Activated T-cell treated with anti-CD3 and anti-CD28 coated beads, Interleukin-2, amount 50 U/mL, for 24 hours (primary cell): Measurements from ENCODE around the gene ACACA.

ENCODE experiments used
- DNase-seq: peaks from one replicate; pipeline ENCODE4 v3.0.0-alpha.2; 2020
- H3K27ac Mint-ChIP-seq: 2 replicates; pipeline ENCODE4 v1.8.0; 2020; ENCODE audit warnings: mild to moderate bottlenecking, mixed read lengths
- H3K27me3 Mint-ChIP-seq: 2 replicates; pipeline ENCODE4 v1.8.0; 2020; ENCODE audit warnings: mixed read lengths
- H3K36me3 Mint-ChIP-seq: 2 replicates; pipeline ENCODE4 v1.8.0; 2020; ENCODE audit warnings: low read depth, mixed read lengths
- H3K4me1 Mint-ChIP-seq: 2 replicates; pipeline ENCODE4 v1.8.0; 2020; ENCODE audit warnings: low read depth, mixed read lengths
- H3K4me3 Mint-ChIP-seq: 2 replicates; pipeline ENCODE4 v1.8.0; 2020; ENCODE audit warnings: mild to moderate bottlenecking, moderate library complexity, mixed read lengths
- H3K9me3 Mint-ChIP-seq: 2 replicates; pipeline ENCODE4 v1.8.0; 2020; ENCODE audit warnings: mixed read lengths

Gene ACACA

DNA sequence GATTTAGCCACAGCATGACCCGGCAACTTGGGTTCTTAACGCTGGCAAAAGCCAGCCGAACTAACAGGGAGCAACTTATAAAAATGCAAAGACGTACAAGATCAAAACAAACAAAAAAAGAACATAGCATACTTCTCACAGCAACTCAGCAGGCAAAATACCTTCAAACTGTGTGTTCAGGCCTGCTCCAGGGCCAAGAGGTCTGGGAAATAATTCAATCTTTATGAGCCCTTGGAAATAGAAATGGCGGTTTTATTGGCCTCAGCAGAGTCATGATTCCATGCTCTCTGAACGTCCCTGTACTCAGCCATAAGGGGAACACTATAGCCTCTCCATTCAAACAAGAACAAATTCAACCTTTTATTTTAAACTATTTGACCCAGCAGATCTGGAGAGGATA is 132.2 kb downstream of the ACACA start:
- Mint-ChIP-seq H3K9me3 (no peaks in the 10 kb centered on the region), H3K4me1 (no peaks in the 10 kb centered on the region), H3K27me3 (no peaks in the 10 kb centered on the region), H3K36me3 (peaks cover 81% of the 10 kb centered on the region), H3K27ac (no peak overlapping the region), H3K4me3 (no peak overlapping the region)
- no peak for DNase-seq

DNA sequence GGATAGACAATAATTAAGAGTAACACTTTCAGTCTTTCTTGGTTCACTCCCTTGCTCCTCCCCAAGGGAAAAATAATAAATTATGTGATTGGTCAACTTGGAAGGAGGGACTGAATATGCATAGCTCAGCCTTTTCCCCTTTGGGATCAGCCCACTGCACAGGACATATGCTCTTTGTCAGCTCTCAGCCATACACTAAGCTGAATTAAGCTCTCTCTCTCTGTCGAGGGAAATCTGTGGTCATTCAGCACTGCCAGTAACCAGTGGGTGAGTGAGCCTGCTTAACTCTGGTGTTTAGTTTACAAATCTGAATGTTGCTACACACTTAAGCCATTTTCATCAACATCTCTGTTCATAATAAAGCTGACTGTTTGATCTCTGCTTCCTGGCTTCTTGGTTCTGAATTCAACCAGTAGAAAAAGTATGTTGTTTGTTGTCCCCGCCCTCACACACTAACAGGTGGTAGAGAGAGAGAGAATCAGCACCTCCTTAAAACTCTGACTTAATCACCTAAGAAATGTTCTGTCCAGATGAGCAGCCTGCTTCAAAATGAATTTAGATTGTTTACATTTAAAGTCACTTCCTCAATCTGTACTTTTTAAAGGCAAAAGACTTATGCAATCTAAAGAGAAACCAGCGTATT is 133.1 kb downstream of the ACACA start:
- H3K9me3 Mint-ChIP-seq: no peaks in the 10 kb centered on the region
- H3K36me3 Mint-ChIP-seq: peaks cover 82% of the 10 kb centered on the region
- no peaks in the 10 kb centered on the region for H3K4me1 Mint-ChIP-seq
- no peaks in the 10 kb centered on the region for H3K27me3 Mint-ChIP-seq
- no peak for DNase-seq
- H3K4me3 Mint-ChIP-seq: no peak overlapping the region
- H3K27ac Mint-ChIP-seq: no peak overlapping the region

GRCh38 chr17:37265446-37266173 is 141.0 kb downstream of the ACACA start:
- H3K9me3 Mint-ChIP-seq: peaks cover 16% of the 10 kb centered on the region
- no peak overlapping the region for H3K27ac Mint-ChIP-seq
- H3K4me1 Mint-ChIP-seq: no peaks in the 10 kb centered on the region
- no peak overlapping the region for H3K4me3 Mint-ChIP-seq
- DNase-seq: no peak
- H3K36me3 Mint-ChIP-seq: peaks cover 94% of the 10 kb centered on the region
- H3K27me3 Mint-ChIP-seq: no peaks in the 10 kb centered on the region

DNA sequence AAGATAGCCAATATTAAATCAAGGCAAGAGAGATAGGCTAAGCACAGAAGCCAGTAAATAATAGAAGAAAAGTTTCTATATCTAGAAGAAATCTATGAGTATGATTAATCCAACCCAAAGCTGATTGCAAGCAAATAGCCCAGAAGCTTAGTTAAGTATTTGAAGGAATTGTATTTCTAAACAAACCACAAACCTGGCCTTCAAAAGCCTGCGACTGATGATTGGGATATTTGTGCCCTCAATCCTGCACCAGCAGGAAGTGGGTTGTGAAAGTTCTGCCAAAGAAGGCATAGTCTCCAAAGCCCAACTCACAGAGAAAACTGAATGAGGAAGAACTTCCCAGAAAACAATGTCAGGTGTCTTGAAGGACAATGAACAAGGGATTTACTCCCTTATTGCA is 145.3 kb downstream of the ACACA start:
- Mint-ChIP-seq H3K9me3 (peaks cover 3% of the 10 kb centered on the region), H3K27ac (no peak overlapping the region), H3K4me3 (no peak overlapping the region), H3K27me3 (no peaks in the 10 kb centered on the region), H3K36me3 (peaks cover 88% of the 10 kb centered on the region), H3K4me1 (no peaks in the 10 kb centered on the region)
- DNase-seq: no peak

DNA sequence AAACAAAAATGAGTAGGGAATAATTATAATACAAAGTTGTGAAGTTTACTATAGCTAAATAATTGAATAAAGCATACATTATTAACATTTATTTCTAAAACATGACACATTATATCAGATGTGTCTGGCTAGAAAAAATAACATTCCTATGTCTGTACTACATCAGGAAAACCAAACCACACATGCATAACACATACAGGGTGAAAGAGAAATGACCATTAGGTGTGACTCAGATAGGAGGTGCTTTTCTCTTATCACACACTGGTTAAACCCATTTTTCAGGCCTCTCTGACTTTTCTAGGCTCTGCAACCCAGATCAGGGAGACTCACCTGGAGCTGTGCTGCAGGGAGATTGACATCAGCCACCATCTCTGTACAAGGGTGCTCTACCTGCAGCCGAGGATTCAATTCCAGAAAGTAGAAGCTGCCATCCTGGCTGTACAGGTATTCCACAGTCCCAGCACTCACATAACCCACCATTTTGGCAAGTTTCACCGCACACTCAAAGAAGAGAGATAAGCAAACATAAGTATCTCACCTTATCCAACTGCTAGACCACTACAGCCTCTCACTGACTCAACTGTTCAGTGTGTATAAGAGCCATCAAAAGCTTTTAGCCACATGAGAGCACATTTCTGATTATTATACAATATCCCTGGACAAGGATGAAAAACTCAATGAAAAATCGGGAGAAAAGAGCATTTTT is 147.5 kb downstream of the ACACA start:
- no peaks in the 10 kb centered on the region for H3K27me3 Mint-ChIP-seq
- H3K4me1 Mint-ChIP-seq: no peaks in the 10 kb centered on the region
- H3K36me3 Mint-ChIP-seq: peaks cover 87% of the 10 kb centered on the region
- no peak overlapping the region for H3K27ac Mint-ChIP-seq
- no peak overlapping the region for H3K4me3 Mint-ChIP-seq
- no peaks in the 10 kb centered on the region for H3K9me3 Mint-ChIP-seq
- no peak for DNase-seq

DNA sequence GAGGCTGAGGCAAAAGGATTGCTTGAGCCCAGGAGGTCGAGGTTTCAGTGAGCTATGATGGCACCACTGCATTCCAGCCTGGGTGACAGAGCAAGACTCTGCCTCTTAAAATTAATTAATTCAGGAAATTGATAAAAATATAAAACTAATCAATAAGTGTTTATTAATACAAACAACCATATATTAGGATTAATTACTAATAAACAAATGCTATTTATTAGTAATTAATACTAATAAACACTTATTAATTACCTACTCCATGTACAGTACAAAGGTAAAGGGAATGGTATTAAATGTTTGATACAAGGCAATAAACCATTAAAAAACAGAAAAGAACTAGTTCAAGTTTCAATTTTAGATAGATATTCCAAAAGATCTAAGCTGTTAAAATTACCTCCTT is 150.0 kb downstream of the ACACA start:
- no peak overlapping the region for H3K27ac Mint-ChIP-seq
- no peak for DNase-seq
- no peaks in the 10 kb centered on the region for H3K4me1 Mint-ChIP-seq
- H3K4me3 Mint-ChIP-seq: no peak overlapping the region
- H3K27me3 Mint-ChIP-seq: no peaks in the 10 kb centered on the region
- peaks cover 82% of the 10 kb centered on the region for H3K36me3 Mint-ChIP-seq
- no peaks in the 10 kb centered on the region for H3K9me3 Mint-ChIP-seq

DNA sequence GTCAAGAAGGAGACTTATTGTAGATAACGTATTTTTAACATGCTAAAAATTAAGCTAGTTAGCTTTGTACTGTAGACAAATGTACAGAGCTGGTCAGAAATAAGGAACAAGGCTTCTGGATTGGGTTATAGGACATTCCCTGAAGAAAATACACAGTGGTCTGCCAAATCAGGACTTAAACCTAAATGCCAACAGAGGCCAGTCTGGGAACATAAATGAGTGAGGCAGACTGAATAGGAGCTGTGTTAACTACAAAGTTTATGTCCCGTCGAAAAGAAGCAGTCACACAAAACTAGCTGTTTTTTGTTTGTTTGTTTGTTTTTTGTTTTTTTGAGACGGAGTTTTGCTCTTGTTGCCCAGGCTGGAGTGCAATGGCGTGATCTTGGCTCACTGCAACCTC is 151.2 kb downstream of the ACACA start:
- Mint-ChIP-seq H3K4me3 (no peak overlapping the region), H3K4me1 (no peaks in the 10 kb centered on the region), H3K27me3 (no peaks in the 10 kb centered on the region), H3K36me3 (peaks cover 80% of the 10 kb centered on the region), H3K27ac (no peak overlapping the region), H3K9me3 (no peaks in the 10 kb centered on the region)
- DNase-seq: no peak

DNA sequence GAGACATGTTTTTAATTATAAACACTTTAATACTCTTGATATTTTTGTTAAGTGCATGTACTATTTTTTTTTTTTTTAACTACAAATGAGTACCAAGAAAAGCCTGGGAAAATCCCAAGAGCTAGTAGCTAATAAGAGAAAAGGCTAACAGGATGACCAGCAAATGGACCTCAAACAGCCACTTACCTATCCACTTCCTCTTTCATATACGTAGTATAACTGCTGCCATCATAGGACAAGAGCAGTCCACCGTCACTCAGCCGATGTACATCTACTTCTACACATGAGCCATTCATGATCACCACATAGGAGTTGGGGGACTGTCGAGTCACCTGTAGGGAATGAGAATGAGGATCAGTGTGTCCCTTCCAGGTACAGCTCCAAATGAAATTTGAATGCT is 158.8 kb downstream of the ACACA start:
- Mint-ChIP-seq H3K4me3 (no peak overlapping the region), H3K36me3 (peaks cover 91% of the 10 kb centered on the region), H3K9me3 (no peaks in the 10 kb centered on the region), H3K27me3 (no peaks in the 10 kb centered on the region), H3K4me1 (no peaks in the 10 kb centered on the region), H3K27ac (no peak overlapping the region)
- DNase-seq: no peak

DNA sequence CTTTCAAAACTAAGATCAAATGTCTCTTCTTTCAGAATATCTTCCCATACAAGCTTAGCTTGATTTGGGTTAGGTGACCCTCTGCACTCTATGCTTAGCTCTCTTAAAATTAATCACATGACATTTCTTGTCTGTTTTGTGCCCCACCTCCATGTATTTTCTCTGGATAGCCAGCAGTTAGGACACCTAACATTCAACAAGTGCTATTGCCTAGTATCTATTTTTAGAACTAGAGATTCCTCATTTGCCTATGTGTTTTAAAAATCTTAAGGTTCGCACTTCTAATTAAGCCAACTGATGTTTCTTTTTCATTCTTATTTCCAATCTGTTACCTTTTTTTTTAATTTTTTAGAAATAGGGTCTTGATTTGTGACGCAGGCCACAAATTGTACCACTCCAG is 160.6 kb downstream of the ACACA start:
- H3K36me3 Mint-ChIP-seq: peaks cover 87% of the 10 kb centered on the region
- H3K27ac Mint-ChIP-seq: no peak overlapping the region
- H3K4me1 Mint-ChIP-seq: no peaks in the 10 kb centered on the region
- no peak overlapping the region for H3K4me3 Mint-ChIP-seq
- H3K9me3 Mint-ChIP-seq: no peaks in the 10 kb centered on the region
- no peak for DNase-seq
- H3K27me3 Mint-ChIP-seq: no peaks in the 10 kb centered on the region

GRCh38 chr17:37240381-37240780 is 166.3 kb downstream of the ACACA start:
- no peak for DNase-seq
- no peak overlapping the region for H3K27ac Mint-ChIP-seq
- H3K9me3 Mint-ChIP-seq: no peaks in the 10 kb centered on the region
- no peaks in the 10 kb centered on the region for H3K4me1 Mint-ChIP-seq
- H3K27me3 Mint-ChIP-seq: no peaks in the 10 kb centered on the region
- H3K36me3 Mint-ChIP-seq: peaks cover 88% of the 10 kb centered on the region
- H3K4me3 Mint-ChIP-seq: no peak overlapping the region

DNA sequence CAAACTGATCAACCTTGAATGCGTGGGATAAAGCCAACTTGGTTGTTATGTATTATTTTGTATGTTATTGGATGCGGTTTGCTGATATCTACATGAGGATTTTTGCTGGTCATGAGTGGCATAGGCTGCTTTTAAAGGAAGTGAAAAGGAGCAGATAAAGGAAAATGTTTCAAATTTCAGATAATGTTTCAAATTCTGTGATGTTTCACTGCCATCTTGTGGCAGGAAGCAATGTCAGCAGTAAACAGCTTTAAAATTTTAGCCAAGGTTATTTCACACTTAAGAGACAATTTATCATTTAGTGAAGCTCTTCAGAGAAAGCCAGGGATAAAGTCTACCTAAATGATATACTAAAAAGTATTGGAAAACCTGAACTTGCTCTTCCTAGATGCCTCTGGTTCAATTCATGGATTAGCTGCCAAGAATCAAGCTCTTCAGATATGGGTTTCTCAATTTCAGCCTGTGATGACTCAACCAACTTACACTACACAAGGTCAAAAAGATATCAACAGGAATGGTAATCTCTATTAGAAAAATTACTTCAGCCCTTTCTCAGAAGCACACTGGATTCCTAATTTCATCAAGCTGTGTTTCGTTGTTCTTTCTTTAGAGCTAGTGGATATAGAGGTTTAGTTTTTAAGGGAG is 166.8 kb downstream of the ACACA start:
- no peak for DNase-seq
- Mint-ChIP-seq H3K4me1 (no peaks in the 10 kb centered on the region), H3K9me3 (no peaks in the 10 kb centered on the region), H3K27ac (no peak overlapping the region), H3K4me3 (no peak overlapping the region), H3K36me3 (peaks cover 88% of the 10 kb centered on the region), H3K27me3 (no peaks in the 10 kb centered on the region)

- no peak for DNase-seq
- Mint-ChIP-seq H3K9me3 (no peaks in the 10 kb centered on the region), H3K27me3 (no peaks in the 10 kb centered on the region), H3K4me1 (no peaks in the 10 kb centered on the region), H3K36me3 (peaks cover 85% of the 10 kb centered on the region), H3K27ac (no peak overlapping the region), H3K4me3 (no peak overlapping the region)
Measured at GRCh38 chr17:37234106-37234505, 172.5 kb downstream of the ACACA start.

DNA sequence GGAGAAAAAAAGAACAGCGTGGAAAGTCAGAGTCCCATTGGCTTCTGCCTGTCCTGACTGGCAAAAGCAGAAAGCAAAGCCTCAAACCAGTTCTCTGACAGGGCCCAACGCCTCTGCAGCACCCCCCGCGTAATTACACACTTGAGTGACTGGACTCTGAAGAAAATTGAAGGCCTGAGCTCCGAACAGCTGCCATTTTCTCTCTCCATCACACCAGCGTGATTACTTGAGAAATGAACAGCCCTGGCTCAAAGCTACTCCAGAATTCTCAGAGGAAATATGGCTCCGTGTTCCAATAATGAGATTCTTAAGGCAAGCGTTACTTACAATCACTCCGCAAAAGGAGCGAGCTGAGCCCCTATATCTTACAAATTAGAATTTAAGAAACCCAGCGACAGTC is 173.6 kb downstream of the ACACA start:
- no peak overlapping the region for H3K27ac Mint-ChIP-seq
- H3K36me3 Mint-ChIP-seq: peaks cover 84% of the 10 kb centered on the region
- H3K4me1 Mint-ChIP-seq: no peaks in the 10 kb centered on the region
- H3K27me3 Mint-ChIP-seq: no peaks in the 10 kb centered on the region
- no peak overlapping the region for H3K4me3 Mint-ChIP-seq
- no peak for DNase-seq
- H3K9me3 Mint-ChIP-seq: no peaks in the 10 kb centered on the region

DNA sequence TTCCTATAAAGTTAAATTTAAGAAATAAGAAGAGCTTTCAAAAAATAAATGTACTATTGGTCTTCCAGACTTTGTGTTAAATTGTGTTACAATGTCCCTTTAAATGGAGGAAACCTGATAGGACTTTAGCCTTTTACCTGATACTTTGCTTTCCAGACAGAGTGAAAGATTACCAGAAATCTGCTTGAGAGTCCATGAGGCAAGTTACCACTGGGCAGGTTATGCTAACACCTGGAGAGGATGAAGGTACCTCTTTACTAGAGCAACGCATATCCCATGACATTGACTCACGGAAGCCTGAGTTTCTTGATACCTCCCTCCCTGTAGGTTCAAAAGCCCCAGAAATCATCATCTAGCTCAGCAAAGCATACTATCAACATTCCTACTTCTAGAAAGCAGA is 174.7 kb downstream of the ACACA start:
- no peak overlapping the region for H3K27ac Mint-ChIP-seq
- H3K36me3 Mint-ChIP-seq: peaks cover 79% of the 10 kb centered on the region
- H3K4me1 Mint-ChIP-seq: no peaks in the 10 kb centered on the region
- no peak for DNase-seq
- H3K4me3 Mint-ChIP-seq: no peak overlapping the region
- H3K27me3 Mint-ChIP-seq: no peaks in the 10 kb centered on the region
- no peaks in the 10 kb centered on the region for H3K9me3 Mint-ChIP-seq

GRCh38 chr17:37230633-37231032 is 176.0 kb downstream of the ACACA start:
- no peaks in the 10 kb centered on the region for H3K9me3 Mint-ChIP-seq
- no peak for DNase-seq
- no peak overlapping the region for H3K27ac Mint-ChIP-seq
- no peak overlapping the region for H3K4me3 Mint-ChIP-seq
- no peaks in the 10 kb centered on the region for H3K27me3 Mint-ChIP-seq
- peaks cover 81% of the 10 kb centered on the region for H3K36me3 Mint-ChIP-seq
- no peaks in the 10 kb centered on the region for H3K4me1 Mint-ChIP-seq
